B cell (primary cell): Measurements from ENCODE around the gene OR2A25. TPM values are rescaled to one million over a fixed set of nuclear protein-coding genes. Genes with fewer than 3 reads are reported as not detected.

Source experiments
- ATAC-seq: fragments of 200-7000 bp; cut with Tn5 transposase; one replicate; pipeline ENCODE4 v1.10.0; 2021; ENCODE audit warnings: low read depth, mild to moderate bottlenecking, moderate number of reproducible peaks, moderate library complexity
- CTCF ChIA-PET: fragments of 350-600 bp; sonication (Branson Sonifier 250); formaldehyde crosslinking; loops from one replicate; lab custom pipeline; 2021; ENCODE audit warnings: antibody characterized with exemption, inconsistent platforms; lab: Charles Lee
- POLR2A ChIA-PET: fragments of 350-600 bp; sonication (Branson Sonifier 250); formaldehyde crosslinking; loops from one replicate; lab custom pipeline; 2021; ENCODE audit warnings: antibody characterized with exemption; lab: Charles Lee
- DNase-seq: peaks from one replicate; pipeline ENCODE4 v3.0.0; 2013
- H2AFZ ChIP-seq: 2 replicates; pipeline ENCODE4 v1.6.1; 2012; ENCODE audit warnings: mild to moderate bottlenecking, low read depth, low read length; ENCODE audit not compliant: insufficient read depth, poor library complexity, severe bottlenecking
- H3K27ac ChIP-seq, 2 donors: 1 replicate in 1 of 2; 2 replicates in 1 of 2; pipeline ENCODE4 v1.5.1; 2012 to 2013; ENCODE audit warnings: low read length in 2 of 2, mild to moderate bottlenecking in 2 of 2, moderate library complexity in 1 of 2
- H3K27me3 ChIP-seq, 4 experiments: fragments of 200-600 bp in 1 of 4; sonication (generic) in 1 of 4; replicated peaks in 1 of 4; 1 replicate in 2 of 4; 2 replicates in 2 of 4; pipeline versions ENCODE4 v1.6.1 to v1.7.0; 2013 to 2016; ENCODE audit warnings: low read length in 3 of 4, mild to moderate bottlenecking in 2 of 4, mixed read lengths in 1 of 4, moderate library complexity in 1 of 4; ENCODE audit not compliant: insufficient read depth in 4 of 4, control insufficient read depth in 3 of 4; ENCODE audit errors: control extremely low read depth in 1 of 4
- H3K36me3 ChIP-seq, 2 experiments: replicated peaks in 1 of 2; 1 replicate in 1 of 2; 2 replicates in 1 of 2; pipeline versions ENCODE4 v1.6.1 to v1.7.1; 2013; ENCODE audit warnings: low read length in 1 of 2; ENCODE audit not compliant: insufficient read depth in 2 of 2, control insufficient read depth in 1 of 2; ENCODE audit errors: control extremely low read depth in 1 of 2, extremely low read depth in 1 of 2
- H3K4me1 ChIP-seq, 2 donors: fragments of 200-600 bp in 1 of 2; sonication (generic) in 1 of 2; 1 replicate in 1 of 2; 2 replicates in 1 of 2; pipeline versions ENCODE4 v1.5.1 to v1.6.1; 2013 to 2017; ENCODE audit warnings: low read length in 2 of 2; ENCODE audit not compliant: control insufficient read depth in 2 of 2, insufficient read depth in 2 of 2
- H3K4me2 ChIP-seq: replicated peaks from 2 replicates; pipeline ENCODE3; 2012; ENCODE audit warnings: mild to moderate bottlenecking, low read depth, low read length; ENCODE audit not compliant: poor library complexity, severe bottlenecking
- H3K4me3 ChIP-seq, 5 experiments: fragments of 200-600 bp in 1 of 5; sonication (generic) in 1 of 5; 1 replicate in 3 of 5; 2 replicates in 2 of 5; pipeline versions ENCODE4 v1.5.1 to v1.7.0; 2011 to 2016; ENCODE audit warnings: low read length in 4 of 5, mild to moderate bottlenecking in 4 of 5, low read depth in 2 of 5, control low read depth in 1 of 5, moderate library complexity in 1 of 5; ENCODE audit not compliant: insufficient read depth in 1 of 5; ENCODE audit errors: control extremely low read depth in 1 of 5, extremely low read depth in 1 of 5
- H3K79me2 ChIP-seq: fragments of 200-600 bp; sonication (generic); one replicate; pipeline ENCODE4 v1.6.0; 2016; ENCODE audit warnings: low read length; ENCODE audit not compliant: control insufficient read depth, insufficient read depth
- H3K9ac ChIP-seq: fragments of 200-600 bp; sonication (generic); 2 replicates; pipeline ENCODE4 v1.6.1; 2017; ENCODE audit warnings: mild to moderate bottlenecking, low read length, moderate library complexity
- H3K9me3 ChIP-seq, 3 donors: one replicate each; pipeline versions ENCODE4 v1.6.1 to v1.7.1; 2013; ENCODE audit warnings: low read length in 2 of 3; ENCODE audit not compliant: control insufficient read depth in 2 of 3, insufficient read depth in 1 of 3; ENCODE audit errors: control extremely low read depth in 1 of 3
- H4K20me1 ChIP-seq: 2 replicates; pipeline ENCODE4 v1.6.0; 2012; ENCODE audit warnings: mild to moderate bottlenecking, low read length; ENCODE audit not compliant: insufficient read depth, control insufficient read depth, poor library complexity, severe bottlenecking
- H3K27ac Mint-ChIP-seq: one replicate; pipeline ENCODE4 v1.8.0; 2021; ENCODE audit warnings: mixed read lengths
- H3K27me3 Mint-ChIP-seq: one replicate; pipeline ENCODE4 v1.8.0; 2021; ENCODE audit warnings: mixed read lengths
- H3K4me1 Mint-ChIP-seq: one replicate; pipeline ENCODE4 v1.8.0; 2021; ENCODE audit warnings: mixed read lengths
- H3K4me3 Mint-ChIP-seq: one replicate; pipeline ENCODE4 v1.8.0; 2021; ENCODE audit warnings: mixed read lengths
- H3K9me3 Mint-ChIP-seq: one replicate; pipeline ENCODE4 v1.8.0; 2022; ENCODE audit warnings: mixed read lengths; ENCODE audit not compliant: insufficient read depth
- EZH2 ChIP-seq: IDR thresholded peaks from 2 replicates; pipeline ENCODE4 v1.6.1; 2012; ENCODE audit warnings: borderline replicate concordance, low read depth, mild to moderate bottlenecking, moderate library complexity, low read length; ENCODE audit not compliant: insufficient read depth, poor library complexity, severe bottlenecking
- WGBS: methylation state at CpG from one replicate; pipeline ENCODE4 v1.1.5; 2013; ENCODE audit warnings: missing lambda C conversion rate; ENCODE audit not compliant: insufficient coverage; 5-methylcytosine and 5-hydroxymethylcytosine counted together
- intact Hi-C: fragments of 100-400 bp; cut with micrococcal nuclease; formaldehyde crosslinking; loops from one replicate; pipeline ENCODE4 v1.10.0; 2022
- polyA plus RNA-seq: library from polyadenylated mRNA; depleted of rRNA; stranded (reverse); fragments of >200 nt; gene quantifications from 2 replicates; pipeline ENCODE4 v1.2.3, GENCODE V29; 2012
- total RNA-seq, 2 donors: library from RNA; stranded (reverse); fragments of 120-200 nt in 1 of 2; gene quantifications; 1 replicate in 1 of 2; 2 replicates in 1 of 2; pipeline versions ENCODE4 v1.2.3 to v1.2.4, GENCODE V29; 2013 to 2022
- TF ChIP-seq, protein P1 (sequence below): fragments of 200-600 bp; IDR thresholded peaks from one replicate; pipeline ENCODE4 v1.8.0; 2022; ENCODE audit warnings: antibody characterized with exemption, mild to moderate bottlenecking

The OR2A25 gene
- total and polyA plus RNA-seq, 2 donors (not counting 1 experiment from before 2014, with no cell fraction given), result not detected

DNA sequence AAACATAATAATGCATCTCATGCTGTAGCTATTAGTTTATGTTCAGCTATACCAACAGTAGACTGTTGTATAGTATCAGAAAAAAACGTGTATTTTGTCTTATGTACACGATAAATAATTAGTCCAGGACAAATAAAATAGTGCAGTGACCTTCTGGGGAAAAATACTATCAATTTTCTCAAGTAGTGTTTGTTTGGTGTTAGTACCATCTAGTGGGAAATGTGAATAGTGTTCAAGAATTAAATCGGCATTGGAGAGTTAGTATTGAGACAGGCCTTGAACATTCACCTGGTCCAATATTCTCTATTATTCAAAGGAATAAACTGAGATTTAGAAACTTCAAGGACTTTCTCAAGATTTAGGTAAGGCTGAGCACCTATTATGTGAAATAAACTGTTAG, 42.5 kb upstream of the OR2A25 start:
- DNase-seq, result no peak
- H3K4me3 ChIP-seq, result no peak overlapping the region
- H3K27ac Mint-ChIP-seq, result no peak overlapping the region

DNA sequence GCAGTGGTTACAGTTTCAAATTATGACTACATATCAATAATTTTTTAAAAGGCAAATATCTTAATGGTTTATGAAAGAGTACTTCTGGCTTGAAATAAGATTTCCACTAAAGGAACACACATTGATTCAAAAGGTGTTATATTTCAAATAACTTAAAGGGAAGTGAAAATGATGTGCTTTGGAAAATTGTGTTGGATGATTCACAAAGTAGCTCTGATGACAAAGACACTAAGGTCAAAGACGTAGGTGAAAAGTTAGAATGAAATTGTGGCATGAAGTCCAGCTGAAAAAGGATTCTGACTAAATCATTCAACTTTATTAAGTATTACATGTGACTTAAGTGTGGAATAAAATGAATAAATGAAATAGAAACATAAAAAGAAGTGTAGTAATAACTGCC, 41.6 kb upstream of the OR2A25 start:
- no peak overlapping the region for H3K4me3 Mint-ChIP-seq
- H3K27me3 Mint-ChIP-seq, result peaks cover 14% of the 10 kb centered on the region
- no peak overlapping the region for H3K27ac Mint-ChIP-seq
- intact Hi-C loops, result no loop called here
- no peaks in the 10 kb centered on the region for H3K4me1 Mint-ChIP-seq
- no peaks in the 10 kb centered on the region for H4K20me1 ChIP-seq
- H3K27me3 ChIP-seq, result peaks cover 0 to 6% (median 0%) of the 10 kb centered on the region in 4 experiments
- H3K27ac ChIP-seq, result no peak overlapping the region
- H3K4me1 ChIP-seq, result no peaks in the 10 kb centered on the region
- CTCF ChIA-PET, result no interaction called here
- H2AFZ ChIP-seq, result no peak overlapping the region
- H3K36me3 ChIP-seq, result no peaks in the 10 kb centered on the region
- WGBS, result no CpG with 5 or more reads among the region's 1 CpG
- no peaks in the 10 kb centered on the region for H3K9me3 ChIP-seq
- no peak for ATAC-seq
- no peak for DNase-seq
- POLR2A ChIA-PET, result no interaction called here
- TF ChIP-seq, protein P1, sequence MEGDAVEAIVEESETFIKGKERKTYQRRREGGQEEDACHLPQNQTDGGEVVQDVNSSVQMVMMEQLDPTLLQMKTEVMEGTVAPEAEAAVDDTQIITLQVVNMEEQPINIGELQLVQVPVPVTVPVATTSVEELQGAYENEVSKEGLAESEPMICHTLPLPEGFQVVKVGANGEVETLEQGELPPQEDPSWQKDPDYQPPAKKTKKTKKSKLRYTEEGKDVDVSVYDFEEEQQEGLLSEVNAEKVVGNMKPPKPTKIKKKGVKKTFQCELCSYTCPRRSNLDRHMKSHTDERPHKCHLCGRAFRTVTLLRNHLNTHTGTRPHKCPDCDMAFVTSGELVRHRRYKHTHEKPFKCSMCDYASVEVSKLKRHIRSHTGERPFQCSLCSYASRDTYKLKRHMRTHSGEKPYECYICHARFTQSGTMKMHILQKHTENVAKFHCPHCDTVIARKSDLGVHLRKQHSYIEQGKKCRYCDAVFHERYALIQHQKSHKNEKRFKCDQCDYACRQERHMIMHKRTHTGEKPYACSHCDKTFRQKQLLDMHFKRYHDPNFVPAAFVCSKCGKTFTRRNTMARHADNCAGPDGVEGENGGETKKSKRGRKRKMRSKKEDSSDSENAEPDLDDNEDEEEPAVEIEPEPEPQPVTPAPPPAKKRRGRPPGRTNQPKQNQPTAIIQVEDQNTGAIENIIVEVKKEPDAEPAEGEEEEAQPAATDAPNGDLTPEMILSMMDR, result no peak
- TF ChIP-seq EZH2, result no peak
- no peaks in the 10 kb centered on the region for H3K9me3 Mint-ChIP-seq
- no peak overlapping the region for H3K4me2 ChIP-seq
- H3K79me2 ChIP-seq, result no peaks in the 10 kb centered on the region
- no peak overlapping the region for H3K4me3 ChIP-seq
- H3K9ac ChIP-seq, result no peak overlapping the region

More for the DNA sequence above, 42.5 kb upstream of the OR2A25 start:
- no peak for TF ChIP-seq EZH2
- TF ChIP-seq, protein P1, result no peak
- no peaks in the 10 kb centered on the region for H3K4me1 ChIP-seq
- no peaks in the 10 kb centered on the region for H3K79me2 ChIP-seq
- H3K9me3 Mint-ChIP-seq, result no peaks in the 10 kb centered on the region
- H3K27me3 Mint-ChIP-seq, result peaks cover 11% of the 10 kb centered on the region
- H3K9me3 ChIP-seq, result no peaks in the 10 kb centered on the region
- H3K27me3 ChIP-seq, result no peaks in the 10 kb centered on the region
- POLR2A ChIA-PET, result no interaction called here
- no peak overlapping the region for H2AFZ ChIP-seq
- no peak overlapping the region for H3K4me3 Mint-ChIP-seq
- WGBS, result no CpG with 5 or more reads among the region's 3 CpGs
- no peak overlapping the region for H3K27ac ChIP-seq
- intact Hi-C loops, result no loop called here
- ATAC-seq, result no peak
- no peaks in the 10 kb centered on the region for H3K36me3 ChIP-seq
- no peaks in the 10 kb centered on the region for H4K20me1 ChIP-seq
- no peak overlapping the region for H3K9ac ChIP-seq
- no peaks in the 10 kb centered on the region for H3K4me1 Mint-ChIP-seq
- H3K4me2 ChIP-seq, result no peak overlapping the region
- CTCF ChIA-PET, result no interaction called here
